ENCODE results near the gene BFAR.
A peak's percentile ranks its signal among the peaks of the same experiment; 100 is the strongest.

Gene BFAR

GRCh38 chr16:14640538-14640937, 7.8 kb downstream of the BFAR start:
- peaks cover 47% of the 10 kb centered on the region for H3K4me1 ChIP-seq (ENCODE audit: control insufficient read depth, insufficient read depth, low read length)
- H3K4me3 ChIP-seq (ENCODE audit: low read length) = no peak overlapping the region
- H3K9me3 ChIP-seq (ENCODE audit: control insufficient read depth, low read length) = no peaks in the 10 kb centered on the region
- H3K9ac ChIP-seq (ENCODE audit: low read length) = peak overlapping the region; percentile 58
- H3K27me3 ChIP-seq (ENCODE audit: control insufficient read depth, insufficient read depth, low read length) = no peaks in the 10 kb centered on the region
- peaks cover 19% of the 10 kb centered on the region for H3K36me3 ChIP-seq (ENCODE audit: control insufficient read depth, insufficient read depth, low read length)

GRCh38 chr16:14641206-14641605, 8.5 kb downstream of the BFAR start:
- Histone ChIP-seq H3K4me1 (ENCODE audit: control insufficient read depth, insufficient read depth, low read length) (peaks cover 40% of the 10 kb centered on the region), H3K36me3 (ENCODE audit: control insufficient read depth, insufficient read depth, low read length) (peaks cover 20% of the 10 kb centered on the region), H3K9ac (ENCODE audit: low read length) (peak overlapping the region; percentile 42), H3K4me3 (ENCODE audit: low read length) (no peak overlapping the region), H3K9me3 (ENCODE audit: control insufficient read depth, low read length) (no peaks in the 10 kb centered on the region), H3K27me3 (ENCODE audit: control insufficient read depth, insufficient read depth, low read length) (no peaks in the 10 kb centered on the region)

- H3K4me3 ChIP-seq (ENCODE audit: low read length) = no peak overlapping the region
- no peaks in the 10 kb centered on the region for H3K27me3 ChIP-seq (ENCODE audit: control insufficient read depth, insufficient read depth, low read length)
- H3K36me3 ChIP-seq (ENCODE audit: control insufficient read depth, insufficient read depth, low read length) = peaks cover 20% of the 10 kb centered on the region
- peaks cover 36% of the 10 kb centered on the region for H3K4me1 ChIP-seq (ENCODE audit: control insufficient read depth, insufficient read depth, low read length)
- H3K9ac ChIP-seq (ENCODE audit: low read length) = no peak overlapping the region
- H3K9me3 ChIP-seq (ENCODE audit: control insufficient read depth, low read length) = no peaks in the 10 kb centered on the region
Observed at GRCh38 chr16:14641926-14642325, 9.2 kb downstream of the BFAR start.

- H3K27me3 ChIP-seq (ENCODE audit: control insufficient read depth, insufficient read depth, low read length) = no peaks in the 10 kb centered on the region
- H3K4me1 ChIP-seq (ENCODE audit: control insufficient read depth, insufficient read depth, low read length) = no peaks in the 10 kb centered on the region
- no peak overlapping the region for H3K4me3 ChIP-seq (ENCODE audit: low read length)
- H3K9me3 ChIP-seq (ENCODE audit: control insufficient read depth, low read length) = no peaks in the 10 kb centered on the region
- H3K9ac ChIP-seq (ENCODE audit: low read length) = no peak overlapping the region
- H3K36me3 ChIP-seq (ENCODE audit: control insufficient read depth, insufficient read depth, low read length) = peaks cover 8% of the 10 kb centered on the region
Observed at GRCh38 chr16:14649816-14650215, 17.1 kb downstream of the BFAR start.

GRCh38 chr16:14650629-14651028, 17.9 kb downstream of the BFAR start:
- Histone ChIP-seq H3K9me3 (ENCODE audit: control insufficient read depth, low read length) (no peaks in the 10 kb centered on the region), H3K4me3 (ENCODE audit: low read length) (no peak overlapping the region), H3K27me3 (ENCODE audit: control insufficient read depth, insufficient read depth, low read length) (no peaks in the 10 kb centered on the region), H3K4me1 (ENCODE audit: control insufficient read depth, insufficient read depth, low read length) (peaks cover 3% of the 10 kb centered on the region), H3K9ac (ENCODE audit: low read length) (no peak overlapping the region), H3K36me3 (ENCODE audit: control insufficient read depth, insufficient read depth, low read length) (no peaks in the 10 kb centered on the region)

GRCh38 chr16:14652726-14653125, 20.0 kb downstream of the BFAR start:
- peaks cover 18% of the 10 kb centered on the region for H3K4me1 ChIP-seq (ENCODE audit: control insufficient read depth, insufficient read depth, low read length)
- no peak overlapping the region for H3K4me3 ChIP-seq (ENCODE audit: low read length)
- H3K9ac ChIP-seq (ENCODE audit: low read length) = no peak overlapping the region
- H3K9me3 ChIP-seq (ENCODE audit: control insufficient read depth, low read length) = no peaks in the 10 kb centered on the region
- no peaks in the 10 kb centered on the region for H3K36me3 ChIP-seq (ENCODE audit: control insufficient read depth, insufficient read depth, low read length)
- H3K27me3 ChIP-seq (ENCODE audit: control insufficient read depth, insufficient read depth, low read length) = no peaks in the 10 kb centered on the region

- H3K4me3 ChIP-seq (ENCODE audit: low read length) = no peak overlapping the region
- peaks cover 23% of the 10 kb centered on the region for H3K4me1 ChIP-seq (ENCODE audit: control insufficient read depth, insufficient read depth, low read length)
- H3K27me3 ChIP-seq (ENCODE audit: control insufficient read depth, insufficient read depth, low read length) = no peaks in the 10 kb centered on the region
- no peaks in the 10 kb centered on the region for H3K9me3 ChIP-seq (ENCODE audit: control insufficient read depth, low read length)
- no peak overlapping the region for H3K9ac ChIP-seq (ENCODE audit: low read length)
- no peaks in the 10 kb centered on the region for H3K36me3 ChIP-seq (ENCODE audit: control insufficient read depth, insufficient read depth, low read length)
Observed at GRCh38 chr16:14658063-14658462, 25.3 kb downstream of the BFAR start.

- Histone ChIP-seq H3K9me3 (ENCODE audit: control insufficient read depth, low read length) (no peaks in the 10 kb centered on the region), H3K4me1 (ENCODE audit: control insufficient read depth, insufficient read depth, low read length) (peaks cover 35% of the 10 kb centered on the region), H3K4me3 (ENCODE audit: low read length) (no peak overlapping the region), H3K27me3 (ENCODE audit: control insufficient read depth, insufficient read depth, low read length) (no peaks in the 10 kb centered on the region), H3K9ac (ENCODE audit: low read length) (no peak overlapping the region), H3K36me3 (ENCODE audit: control insufficient read depth, insufficient read depth, low read length) (peaks cover 7% of the 10 kb centered on the region)
Observed at GRCh38 chr16:14667347-14668266, 34.9 kb downstream of the BFAR start.

GRCh38 chr16:14668556-14669223, 35.9 kb downstream of the BFAR start:
- H3K27me3 ChIP-seq (ENCODE audit: control insufficient read depth, insufficient read depth, low read length) = no peaks in the 10 kb centered on the region
- no peak overlapping the region for H3K4me3 ChIP-seq (ENCODE audit: low read length)
- no peak overlapping the region for H3K9ac ChIP-seq (ENCODE audit: low read length)
- peaks cover 35% of the 10 kb centered on the region for H3K4me1 ChIP-seq (ENCODE audit: control insufficient read depth, insufficient read depth, low read length)
- H3K9me3 ChIP-seq (ENCODE audit: control insufficient read depth, low read length) = no peaks in the 10 kb centered on the region
- peaks cover 7% of the 10 kb centered on the region for H3K36me3 ChIP-seq (ENCODE audit: control insufficient read depth, insufficient read depth, low read length)

GRCh38 chr16:14669776-14670175, 37.0 kb downstream of the BFAR start:
- H3K27me3 ChIP-seq (ENCODE audit: control insufficient read depth, insufficient read depth, low read length) = no peaks in the 10 kb centered on the region
- H3K9me3 ChIP-seq (ENCODE audit: control insufficient read depth, low read length) = no peaks in the 10 kb centered on the region
- no peak overlapping the region for H3K4me3 ChIP-seq (ENCODE audit: low read length)
- no peak overlapping the region for H3K9ac ChIP-seq (ENCODE audit: low read length)
- peaks cover 35% of the 10 kb centered on the region for H3K4me1 ChIP-seq (ENCODE audit: control insufficient read depth, insufficient read depth, low read length)
- peaks cover 7% of the 10 kb centered on the region for H3K36me3 ChIP-seq (ENCODE audit: control insufficient read depth, insufficient read depth, low read length)

GRCh38 chr16:14672403-14672971, 39.7 kb downstream of the BFAR start:
- H3K9me3 ChIP-seq (ENCODE audit: control insufficient read depth, low read length) = no peaks in the 10 kb centered on the region
- H3K9ac ChIP-seq (ENCODE audit: low read length) = no peak overlapping the region
- H3K4me3 ChIP-seq (ENCODE audit: low read length) = no peak overlapping the region
- peaks cover 31% of the 10 kb centered on the region for H3K4me1 ChIP-seq (ENCODE audit: control insufficient read depth, insufficient read depth, low read length)
- peaks cover 7% of the 10 kb centered on the region for H3K36me3 ChIP-seq (ENCODE audit: control insufficient read depth, insufficient read depth, low read length)
- no peaks in the 10 kb centered on the region for H3K27me3 ChIP-seq (ENCODE audit: control insufficient read depth, insufficient read depth, low read length)

GRCh38 chr16:14676633-14677032, 43.9 kb downstream of the BFAR start:
- Histone ChIP-seq H3K27me3 (ENCODE audit: control insufficient read depth, insufficient read depth, low read length) (peaks cover 4% of the 10 kb centered on the region), H3K4me3 (ENCODE audit: low read length) (no peak overlapping the region), H3K9ac (ENCODE audit: low read length) (no peak overlapping the region), H3K36me3 (ENCODE audit: control insufficient read depth, insufficient read depth, low read length) (peaks cover 7% of the 10 kb centered on the region), H3K9me3 (ENCODE audit: control insufficient read depth, low read length) (no peaks in the 10 kb centered on the region), H3K4me1 (ENCODE audit: control insufficient read depth, insufficient read depth, low read length) (peaks cover 9% of the 10 kb centered on the region)

Measured in mucosa of stomach (tissue), 1 donor.